DND-41 (cell line): ENCODE results near the gene MAPKBP1.

Experiments
- ATAC-seq: fragments of 200-7000 bp; cut with Tn5 transposase; 3 replicates; pipeline ENCODE4 v1.9.1; 2021; ENCODE audit warnings: low read depth; ENCODE audit not compliant: insufficient read depth
- DNase-seq: peaks from one replicate; pipeline ENCODE4 v3.0.0-alpha.2; 2020
- H2AFZ ChIP-seq: 2 replicates; pipeline ENCODE4 v1.6.0; 2012; ENCODE audit warnings: low read depth, low read length
- H3K27ac ChIP-seq: 2 replicates; pipeline ENCODE4 v1.5.1; 2012; ENCODE audit warnings: low read length, inconsistent platforms
- H3K27me3 ChIP-seq: fragments of 200-600 bp; sonication (generic); 2 replicates; pipeline ENCODE4 v1.6.0; 2012; ENCODE audit warnings: low read length, mild to moderate bottlenecking, inconsistent platforms; ENCODE audit not compliant: insufficient read depth, poor library complexity
- H3K36me3 ChIP-seq: 2 replicates; pipeline ENCODE4 v1.5.1; 2012; ENCODE audit warnings: low read length, inconsistent platforms; ENCODE audit not compliant: insufficient read depth
- H3K4me1 ChIP-seq: 2 replicates; pipeline ENCODE4 v1.5.1; 2012; ENCODE audit warnings: mild to moderate bottlenecking, low read length; ENCODE audit not compliant: insufficient read depth
- H3K4me2 ChIP-seq: 2 replicates; pipeline ENCODE4 v1.6.0; 2012; ENCODE audit warnings: mild to moderate bottlenecking, moderate library complexity, low read length, inconsistent platforms; ENCODE audit not compliant: insufficient read depth
- H3K4me3 ChIP-seq, 2 experiments: fragments of 200-600 bp in 1 of 2; shearing (Covaris generic) in 1 of 2; 2 replicates each; pipeline ENCODE4 v1.5.1; 2012 to 2016; ENCODE audit warnings: inconsistent platforms in 2 of 2, low read length in 2 of 2, mild to moderate bottlenecking in 2 of 2, low read depth in 1 of 2, moderate library complexity in 1 of 2
- H3K79me2 ChIP-seq: 2 replicates; pipeline ENCODE4 v1.6.0; 2012; ENCODE audit warnings: low read length, inconsistent platforms; ENCODE audit not compliant: insufficient read depth
- H3K9ac ChIP-seq: 2 replicates; pipeline ENCODE4 v1.6.0; 2012; ENCODE audit warnings: low read depth, mild to moderate bottlenecking, inconsistent platforms, low read length, moderate library complexity
- H3K9me3 ChIP-seq: 2 replicates; pipeline ENCODE4 v1.5.1; 2012; ENCODE audit warnings: low read length, moderate library complexity, mild to moderate bottlenecking, inconsistent platforms; ENCODE audit not compliant: insufficient read depth, severe bottlenecking
- H4K20me1 ChIP-seq: 2 replicates; pipeline ENCODE4 v1.6.0; 2012; ENCODE audit warnings: low read length; ENCODE audit not compliant: insufficient read depth
- EZH2 ChIP-seq: IDR thresholded peaks from 3 replicates; pipeline ENCODE4 v1.6.1; 2012; ENCODE audit warnings: borderline replicate concordance, low read depth, mild to moderate bottlenecking, moderate library complexity, low read length, inconsistent platforms; ENCODE audit not compliant: severe bottlenecking
- TF ChIP-seq, protein P1 (sequence below): IDR thresholded peaks from 2 replicates; pipeline ENCODE4 v1.5.1; 2012; ENCODE audit warnings: borderline replicate concordance, low read length, moderate library complexity, mild to moderate bottlenecking; ENCODE audit not compliant: poor library complexity, severe bottlenecking; ENCODE audit errors: extremely low read depth

MAPKBP1 gene

DNA sequence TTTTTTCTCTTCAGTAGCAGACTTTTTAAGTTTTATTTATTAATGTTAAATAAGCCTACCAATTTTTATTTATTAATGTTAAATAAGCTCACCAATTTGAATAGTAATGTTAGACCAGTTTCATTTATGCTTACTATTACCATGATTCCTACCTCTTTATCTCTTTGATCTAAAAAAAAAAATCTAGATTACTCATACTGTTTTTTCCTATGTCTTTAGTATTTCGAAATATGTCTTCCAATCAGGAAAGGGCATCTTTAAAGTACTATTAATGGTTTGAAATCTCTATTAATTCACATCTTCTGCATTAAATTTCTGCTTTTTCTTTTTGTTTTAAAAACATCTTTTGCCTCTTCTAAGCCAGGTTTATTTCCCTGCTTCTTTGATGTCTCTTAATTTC is 27.5 kb upstream of the MAPKBP1 start:
- peaks cover 37% of the 10 kb centered on the region for H3K36me3 ChIP-seq
- DNase-seq (no peak), ATAC-seq (no peak)
- H3K9ac ChIP-seq = no peak overlapping the region
- 0 out of 2 replicates have a peak, but pooled peaks cover 1% of the 10 kb centered on the region for H3K79me2 ChIP-seq
- H3K27me3 ChIP-seq = no peaks in the 10 kb centered on the region
- TF ChIP-seq, protein P1, sequence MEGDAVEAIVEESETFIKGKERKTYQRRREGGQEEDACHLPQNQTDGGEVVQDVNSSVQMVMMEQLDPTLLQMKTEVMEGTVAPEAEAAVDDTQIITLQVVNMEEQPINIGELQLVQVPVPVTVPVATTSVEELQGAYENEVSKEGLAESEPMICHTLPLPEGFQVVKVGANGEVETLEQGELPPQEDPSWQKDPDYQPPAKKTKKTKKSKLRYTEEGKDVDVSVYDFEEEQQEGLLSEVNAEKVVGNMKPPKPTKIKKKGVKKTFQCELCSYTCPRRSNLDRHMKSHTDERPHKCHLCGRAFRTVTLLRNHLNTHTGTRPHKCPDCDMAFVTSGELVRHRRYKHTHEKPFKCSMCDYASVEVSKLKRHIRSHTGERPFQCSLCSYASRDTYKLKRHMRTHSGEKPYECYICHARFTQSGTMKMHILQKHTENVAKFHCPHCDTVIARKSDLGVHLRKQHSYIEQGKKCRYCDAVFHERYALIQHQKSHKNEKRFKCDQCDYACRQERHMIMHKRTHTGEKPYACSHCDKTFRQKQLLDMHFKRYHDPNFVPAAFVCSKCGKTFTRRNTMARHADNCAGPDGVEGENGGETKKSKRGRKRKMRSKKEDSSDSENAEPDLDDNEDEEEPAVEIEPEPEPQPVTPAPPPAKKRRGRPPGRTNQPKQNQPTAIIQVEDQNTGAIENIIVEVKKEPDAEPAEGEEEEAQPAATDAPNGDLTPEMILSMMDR = no peak
- TF ChIP-seq EZH2 = no peak
- no peak overlapping the region for H3K27ac ChIP-seq
- H3K4me2 ChIP-seq = no peak overlapping the region
- H4K20me1 ChIP-seq = no peaks in the 10 kb centered on the region
- no peaks in the 10 kb centered on the region for H3K9me3 ChIP-seq
- H3K4me1 ChIP-seq = no peaks in the 10 kb centered on the region
- no peak overlapping the region for H3K4me3 ChIP-seq
- H2AFZ ChIP-seq = no peak overlapping the region

DNA sequence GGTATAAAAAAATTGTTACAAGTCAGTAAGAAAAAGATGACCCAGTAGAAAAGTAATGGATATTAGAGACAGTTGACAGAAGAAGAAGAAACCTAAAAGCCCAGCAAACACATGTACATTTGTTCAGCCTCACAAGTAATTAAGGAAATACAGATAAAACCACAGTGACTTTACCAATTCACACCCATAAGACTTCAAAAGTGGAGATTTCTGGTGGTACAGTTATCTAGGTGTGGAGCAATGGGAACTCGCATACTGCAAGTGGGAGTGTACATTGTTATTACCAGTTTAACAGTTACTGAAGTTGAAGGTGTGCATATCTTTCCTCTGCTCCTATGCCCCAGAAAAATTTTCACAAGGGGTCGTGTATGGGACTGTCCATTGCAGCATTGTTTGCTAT is 18.1 kb upstream of the MAPKBP1 start:
- Histone ChIP-seq H3K4me2 (no peak overlapping the region), H3K27ac (no peak overlapping the region), H4K20me1 (no peaks in the 10 kb centered on the region), H3K27me3 (no peaks in the 10 kb centered on the region), H2AFZ (no peak overlapping the region), H3K9ac (no peak overlapping the region), H3K4me3 (no peak overlapping the region), H3K79me2 (0 out of 2 replicates have a peak, but pooled peaks cover 1% of the 10 kb centered on the region), H3K4me1 (no peaks in the 10 kb centered on the region), H3K36me3 (peaks cover 21% of the 10 kb centered on the region; the same call in 1 of the 2 replicates), H3K9me3 (no peaks in the 10 kb centered on the region)
- ATAC-seq = no peak
- no peak for DNase-seq
- TF ChIP-seq EZH2 = no peak
- TF ChIP-seq, protein P1 = no peak

DNA sequence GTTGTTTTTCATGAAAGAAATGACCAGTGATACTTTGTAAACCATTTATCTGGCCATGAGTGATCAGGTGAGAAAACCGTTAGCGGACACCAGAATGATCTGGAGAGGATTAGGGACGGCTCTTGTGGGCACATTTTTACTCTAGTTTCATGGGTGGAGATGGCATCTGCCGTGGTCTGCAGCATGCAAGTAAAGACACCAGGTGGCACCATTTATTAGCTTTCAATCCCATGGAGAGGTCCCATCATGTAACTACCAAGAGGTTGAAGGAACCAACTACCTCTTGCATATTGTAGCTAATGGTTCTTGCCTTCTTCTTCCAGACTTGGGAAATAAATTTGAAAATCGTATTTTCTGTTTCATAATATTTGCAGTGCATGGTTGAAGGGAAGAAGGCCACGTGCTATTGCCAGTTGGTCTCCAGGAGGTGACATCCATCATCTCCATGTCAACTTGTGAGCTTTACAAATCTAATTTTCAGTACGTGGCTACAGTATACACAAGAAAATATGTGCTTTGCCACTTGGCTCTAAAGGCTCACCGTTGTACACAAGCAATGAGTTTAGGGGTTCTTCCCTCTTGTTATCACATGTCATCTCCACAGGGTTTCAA is 1.5 kb upstream of the MAPKBP1 start:
- peak overlapping the region; percentile 73 for H3K9ac ChIP-seq
- H3K79me2 ChIP-seq = peaks cover 29% of the 10 kb centered on the region
- no peak overlapping the region for H2AFZ ChIP-seq
- H3K27ac ChIP-seq = peak overlapping the region; percentile 68
- no peaks in the 10 kb centered on the region for H3K9me3 ChIP-seq
- ATAC-seq = peak; percentile 32
- peaks cover 45% of the 10 kb centered on the region for H3K4me1 ChIP-seq
- peak; percentile 67 for DNase-seq
- H3K4me2 ChIP-seq = peak overlapping the region; percentile 95
- H3K4me3 ChIP-seq = peak overlapping the region in 1 of 2 experiments; percentile 92; a peak in 1 of 4 replicates
- no peaks in the 10 kb centered on the region; the same call in 1 of the 2 replicates for H3K36me3 ChIP-seq
- TF ChIP-seq EZH2 = no peak
- TF ChIP-seq, protein P1 = peak; percentile 88
- no peaks in the 10 kb centered on the region for H4K20me1 ChIP-seq
- no peaks in the 10 kb centered on the region for H3K27me3 ChIP-seq
